HG03025 (cell line): Measurements from ENCODE around the gene COL15A1.

ENCODE experiments used
- ATAC-seq: cut with Tn5 transposase; IDR thresholded peaks from one replicate; pipeline ENCODE4 v1.9.1; 2021; ENCODE audit warnings: mild to moderate bottlenecking, moderate library complexity; ENCODE audit not compliant: unreplicated experiment, low FRiP score

Gene COL15A1

DNA sequence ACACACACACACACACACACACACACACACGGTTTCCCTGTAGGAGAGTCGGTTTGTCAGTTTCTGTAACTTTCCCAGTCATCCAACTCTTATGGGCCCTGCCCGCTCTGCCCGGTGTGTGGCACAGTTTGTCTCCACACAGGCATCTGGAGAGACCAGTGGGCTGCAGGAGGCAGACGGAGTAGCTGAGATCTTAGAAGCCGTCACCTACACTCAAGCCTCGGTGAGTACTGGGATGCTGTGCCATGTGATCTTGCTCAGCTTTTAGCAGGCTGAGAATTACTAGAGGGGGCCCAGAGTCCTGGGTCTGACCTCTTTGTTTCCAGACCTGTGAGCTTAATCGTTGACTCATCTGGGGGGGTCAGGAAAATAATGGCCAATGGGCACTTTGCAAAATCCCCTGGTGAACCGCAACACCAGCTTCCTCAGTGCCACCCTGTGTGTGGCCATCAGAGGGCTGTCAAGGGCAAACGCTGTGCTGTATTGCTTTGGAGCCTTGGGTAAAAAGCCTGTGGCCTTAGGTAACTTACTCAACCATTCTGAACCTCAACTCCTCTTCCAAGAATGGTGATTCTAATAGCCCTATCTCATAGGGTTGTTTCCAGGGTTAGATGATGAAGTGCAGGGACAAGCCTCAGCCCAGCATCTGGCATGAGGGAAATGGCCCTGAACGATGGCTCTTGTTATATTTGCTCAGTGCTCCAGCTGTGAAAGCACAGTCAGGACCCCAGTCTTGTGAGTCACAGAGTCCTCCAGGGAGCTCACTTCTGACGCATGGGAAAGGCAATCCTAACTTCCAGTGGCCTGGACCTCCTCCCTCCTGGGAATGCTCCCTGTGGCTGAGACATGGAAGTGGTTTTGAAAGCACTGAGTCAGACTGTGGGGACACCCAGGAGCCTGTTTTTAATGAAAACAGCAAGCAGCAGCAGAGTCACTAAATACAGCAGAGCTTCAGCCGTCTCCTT lies 45.6 kb downstream of the COL15A1 start:
- ATAC-seq, result no peak

DNA sequence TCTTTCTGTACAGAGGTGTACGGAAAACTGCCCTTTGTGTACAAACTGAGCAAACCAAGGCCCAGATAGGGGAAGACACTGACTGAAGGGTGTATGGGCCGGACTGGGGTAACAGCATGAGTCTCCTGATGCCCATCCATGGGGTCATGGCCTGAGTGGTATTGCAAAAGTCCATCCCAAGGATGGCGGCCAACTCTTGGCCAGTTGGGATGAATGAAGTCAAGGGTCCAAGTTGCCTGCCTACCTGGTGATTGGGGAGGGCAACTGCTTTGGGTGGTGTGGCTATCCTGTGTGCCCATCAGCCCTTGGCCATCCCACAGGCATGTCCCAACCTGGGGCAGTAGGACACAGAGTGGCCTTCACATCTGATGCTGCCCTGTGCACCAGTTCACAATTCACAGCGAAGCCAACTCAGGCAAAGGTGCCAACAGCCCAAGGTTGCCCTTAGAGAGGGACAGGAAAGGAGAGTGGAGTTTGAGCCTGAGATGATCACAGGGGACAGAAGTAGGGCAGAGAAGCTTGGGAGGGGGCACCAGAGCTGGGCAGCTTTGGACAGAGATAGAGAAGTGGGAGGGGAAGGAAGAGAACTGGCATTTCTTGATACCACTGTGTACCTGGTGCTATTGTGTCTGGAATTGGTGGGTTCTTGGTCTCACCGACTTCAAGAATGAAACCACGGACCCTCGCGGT lies 46.6 kb downstream of the COL15A1 start:
- no peak for ATAC-seq

DNA sequence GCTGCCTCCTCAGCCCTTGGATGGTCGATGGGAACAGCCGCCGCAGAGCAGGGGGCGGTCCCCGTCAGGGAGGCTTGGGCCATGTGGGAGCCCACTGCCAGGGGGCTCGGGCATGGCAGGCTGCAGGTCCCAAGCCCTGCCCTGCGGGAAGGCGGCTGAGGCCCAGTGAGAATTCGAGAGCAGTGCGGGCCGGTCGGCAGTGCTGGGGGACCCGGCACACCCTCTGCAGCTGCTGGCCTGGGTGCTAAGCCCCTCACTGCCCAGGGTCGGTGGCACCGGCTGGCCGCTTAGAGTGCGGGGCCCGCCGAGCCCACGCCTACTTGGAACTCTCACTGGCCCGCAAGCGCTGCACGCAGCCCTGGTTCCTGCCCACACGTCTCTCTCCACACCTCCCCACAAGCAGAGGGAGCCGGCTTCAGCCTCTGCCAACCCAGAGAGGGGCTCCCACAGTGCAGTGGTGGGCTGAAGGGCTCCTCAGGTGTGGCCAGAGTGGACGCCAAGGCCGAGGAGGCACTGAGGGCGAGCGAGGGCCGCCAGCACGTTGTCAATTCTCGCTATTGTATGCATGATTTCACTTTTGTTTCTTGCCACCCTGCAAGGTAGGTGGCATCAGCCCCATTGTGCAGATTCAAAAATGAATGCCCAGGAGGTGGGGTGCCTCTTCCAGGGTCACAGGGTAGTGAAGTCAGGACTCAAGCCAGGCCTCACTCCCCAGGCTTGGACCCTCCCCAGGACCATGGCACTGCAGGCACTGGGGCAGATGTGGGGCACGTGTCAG lies 48.6 kb downstream of the COL15A1 start:
- ATAC-seq, result no peak

DNA sequence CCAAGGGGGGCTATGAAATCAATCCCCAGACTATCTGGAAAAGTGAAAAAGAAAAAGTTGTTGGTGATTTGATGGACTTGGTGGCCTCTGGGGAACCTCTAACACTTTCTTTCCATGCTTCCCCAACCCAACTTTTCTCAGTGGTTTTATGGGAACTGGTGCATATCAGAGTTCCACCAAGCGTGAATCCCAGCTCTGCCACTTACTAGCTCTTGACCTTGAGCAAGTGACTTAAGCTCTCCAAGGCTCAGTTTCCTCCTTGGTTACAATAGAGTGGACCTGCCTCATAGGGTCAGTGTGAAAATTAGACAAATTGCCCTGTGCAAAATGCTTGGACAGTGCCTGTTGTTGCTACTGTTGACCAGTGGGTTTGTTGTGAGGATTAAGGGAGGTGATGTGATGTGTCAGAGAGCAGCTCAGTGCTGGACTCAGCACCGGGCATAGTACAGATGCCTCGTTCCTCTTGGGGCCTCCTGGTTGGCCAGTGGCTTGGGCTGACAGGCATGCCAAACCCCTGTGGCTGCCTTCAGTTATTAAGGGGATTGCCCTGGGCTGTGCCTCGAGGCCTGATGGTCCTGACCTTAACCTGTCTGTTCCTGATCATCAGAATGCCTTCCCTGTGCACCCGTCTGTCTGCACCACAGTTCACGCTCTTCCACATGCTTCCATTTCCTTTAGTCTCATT lies 49.3 kb downstream of the COL15A1 start:
- ATAC-seq, result no peak

DNA sequence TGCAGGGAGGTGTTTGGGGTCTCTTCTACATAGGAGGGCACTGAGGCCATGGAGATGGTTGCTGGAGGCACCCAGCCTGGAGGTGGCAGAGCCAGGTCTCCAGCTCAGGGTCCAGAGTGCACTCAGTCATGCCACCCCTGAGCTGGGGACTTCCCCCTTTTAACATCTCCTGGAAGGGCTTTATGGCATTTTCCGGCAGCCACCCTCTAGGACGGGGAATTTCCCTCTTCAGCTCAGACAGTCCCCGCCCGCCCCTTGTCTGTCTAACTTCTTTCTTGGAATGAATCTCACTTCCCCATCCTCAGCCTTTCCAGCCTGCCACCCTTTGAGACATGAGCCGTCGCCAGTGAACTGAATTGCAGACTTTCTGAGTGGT lies 49.9 kb downstream of the COL15A1 start:
- no peak for ATAC-seq

DNA sequence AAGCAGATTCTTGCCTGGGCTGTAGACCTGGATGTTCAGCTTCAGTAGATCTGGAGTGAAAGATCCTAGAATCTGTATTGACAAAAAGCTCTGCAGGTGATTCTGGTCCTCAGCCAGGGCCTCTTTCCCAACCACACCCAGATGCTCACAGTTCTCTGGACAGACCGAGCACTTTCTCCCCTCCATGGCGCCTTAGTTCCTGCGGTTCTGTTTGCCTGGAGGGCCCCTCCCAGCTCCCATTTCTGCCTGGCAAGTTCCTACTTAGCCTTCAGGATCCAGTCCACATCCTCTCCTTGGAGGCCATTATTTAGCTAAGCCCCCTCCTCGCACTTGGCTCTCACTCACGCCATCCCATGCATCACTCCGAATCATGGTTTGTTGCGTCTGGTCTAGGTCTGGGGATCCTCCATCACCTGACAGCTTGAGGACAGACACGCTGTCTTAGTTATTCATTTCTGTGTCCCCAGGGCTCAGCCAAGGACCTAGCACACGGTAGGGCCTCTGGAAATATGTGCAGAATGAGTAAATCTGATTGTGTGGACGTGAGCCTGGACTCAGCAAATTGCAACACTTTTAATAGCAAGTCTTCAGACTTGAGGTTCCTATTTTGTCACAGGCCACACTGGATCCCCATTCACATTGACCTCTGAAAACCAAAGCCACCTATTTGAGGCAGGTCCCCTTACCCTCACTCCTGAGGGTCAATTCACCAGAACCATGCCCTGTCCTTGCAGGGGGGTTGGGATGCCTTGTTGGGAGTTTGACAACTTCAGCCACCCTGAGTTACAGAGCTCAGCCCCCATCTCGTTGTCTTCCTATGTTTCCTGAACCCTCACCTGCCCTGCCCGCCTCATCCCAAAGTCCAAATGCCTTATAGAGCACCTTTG lies 50.7 kb downstream of the COL15A1 start:
- no peak for ATAC-seq

DNA sequence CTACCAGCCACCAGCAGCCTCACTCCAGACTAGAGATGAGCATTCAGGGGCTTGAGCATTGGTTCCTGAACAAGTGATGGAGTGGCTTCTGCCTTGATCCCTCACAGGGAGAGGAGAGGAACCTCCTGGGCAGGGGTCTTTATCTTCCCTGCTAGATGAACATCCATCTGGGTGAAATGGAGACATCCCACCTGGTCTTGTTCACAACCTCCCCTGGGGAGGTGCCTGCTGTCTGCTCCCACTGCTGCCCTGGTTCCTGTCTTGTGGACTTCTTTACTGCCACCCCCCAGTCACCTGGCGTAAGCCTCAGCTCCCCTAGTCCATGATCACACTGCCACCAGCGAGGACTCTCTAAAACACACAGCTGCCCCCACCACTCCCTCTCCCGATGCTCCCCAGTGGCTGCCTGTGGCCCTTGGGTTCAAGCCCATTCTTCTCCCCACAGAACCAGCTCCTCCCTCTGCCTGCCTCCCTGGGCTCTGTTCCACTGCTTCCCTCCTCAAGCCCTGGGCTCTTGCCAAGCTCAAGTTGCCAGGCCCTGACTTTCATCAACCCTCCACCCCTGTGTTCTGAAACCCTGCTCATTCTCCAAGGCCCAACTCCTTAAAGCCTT lies 51.5 kb downstream of the COL15A1 start:
- ATAC-seq, result no peak

DNA sequence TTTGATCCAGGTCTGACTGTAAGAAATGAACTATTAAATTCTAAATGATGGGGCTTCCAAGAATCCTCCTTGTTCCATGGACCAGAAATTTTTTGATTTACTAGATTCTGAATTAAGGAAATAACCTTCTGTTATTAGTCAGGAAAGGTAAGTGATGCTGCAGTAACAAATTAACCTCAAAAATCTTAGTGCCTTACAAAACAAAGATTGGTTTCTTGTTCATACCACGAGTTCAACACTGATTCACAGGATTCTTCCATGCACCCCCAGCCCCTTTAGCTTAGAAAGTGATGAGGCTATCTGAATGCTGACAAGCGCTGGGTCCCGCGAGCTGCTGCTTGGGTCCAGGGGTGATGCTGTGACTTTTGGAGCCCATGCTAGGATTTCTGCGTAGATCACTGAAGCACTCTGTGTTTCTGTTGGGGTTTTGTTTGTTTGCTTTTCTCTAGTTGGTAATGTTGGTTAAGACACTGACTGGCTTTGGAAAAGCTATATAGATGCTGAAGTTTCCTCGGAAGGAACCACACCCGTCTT lies 52.3 kb downstream of the COL15A1 start:
- no peak for ATAC-seq

DNA sequence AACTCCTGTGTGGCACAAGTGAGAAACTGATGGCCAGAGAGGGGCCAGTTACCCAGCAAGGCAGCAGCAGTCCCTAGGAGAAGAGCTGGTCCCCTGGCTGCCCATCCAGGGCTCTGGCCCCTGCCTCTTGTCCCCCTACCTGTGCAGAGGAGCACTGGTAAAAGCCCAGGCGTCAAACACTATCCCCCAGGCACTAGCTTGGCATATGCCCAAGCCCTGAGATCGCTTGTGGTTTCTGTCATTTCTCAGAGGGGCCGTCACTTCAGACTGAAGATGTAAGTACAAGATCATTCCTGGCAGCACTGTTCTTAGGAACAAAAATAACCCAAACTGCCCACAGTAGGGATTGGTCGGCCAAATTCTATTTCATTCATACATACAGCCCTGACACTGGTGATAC lies 53.9 kb downstream of the COL15A1 start:
- no peak for ATAC-seq

DNA sequence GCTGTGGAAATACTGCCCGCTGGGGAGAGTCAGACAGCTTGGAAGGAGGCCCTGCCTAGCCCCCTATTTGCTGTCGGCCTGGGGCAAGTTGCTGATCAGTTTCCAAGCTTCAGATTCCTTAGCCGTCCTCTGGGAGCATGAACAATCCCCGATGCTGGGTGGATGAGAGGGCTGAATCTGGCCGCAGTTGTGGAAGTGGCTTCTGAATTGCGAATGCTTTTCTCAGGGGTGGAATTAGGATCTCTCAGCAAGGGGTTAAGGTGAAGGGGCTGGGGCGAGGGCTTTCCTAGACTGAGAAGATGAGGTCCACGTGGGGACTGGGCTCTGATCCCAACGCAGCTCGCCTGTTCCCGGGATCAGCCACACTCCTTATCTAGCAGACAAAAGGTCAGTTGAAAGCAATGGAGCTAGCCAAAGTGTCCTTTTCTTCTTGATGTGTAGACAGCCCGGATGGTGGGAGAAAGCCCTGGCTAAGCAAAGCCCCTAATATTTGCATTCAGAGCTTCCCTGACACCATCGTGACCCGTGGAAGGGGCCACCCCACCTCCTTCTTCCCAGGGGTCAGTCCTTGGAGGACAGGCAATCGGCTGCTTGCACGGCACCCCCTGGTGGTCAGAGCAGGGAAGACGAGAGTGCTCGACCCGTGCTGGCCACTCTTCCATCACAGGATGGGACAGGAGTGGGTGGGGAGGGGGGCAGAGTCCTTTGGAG lies 54.9 kb downstream of the COL15A1 start:
- ATAC-seq, result no peak

DNA sequence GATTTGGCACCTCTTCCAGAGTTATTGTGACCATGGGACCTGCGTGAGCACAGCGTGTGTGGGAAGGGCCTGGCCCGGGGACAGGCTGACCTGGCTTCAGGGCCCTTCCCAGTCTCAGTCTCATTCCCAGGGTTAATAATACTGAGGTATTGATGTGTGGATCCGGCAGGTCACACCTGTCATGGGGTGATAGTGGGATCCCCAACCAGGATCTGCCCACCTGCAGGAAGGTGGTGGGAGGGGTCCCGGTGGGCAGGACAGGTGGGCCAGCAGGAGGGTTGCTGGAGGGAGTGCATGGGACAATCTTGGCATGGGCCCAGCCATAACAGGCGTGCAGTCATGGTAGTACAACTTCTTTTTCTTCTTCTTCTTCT lies 55.4 kb downstream of the COL15A1 start:
- ATAC-seq, result no peak

DNA sequence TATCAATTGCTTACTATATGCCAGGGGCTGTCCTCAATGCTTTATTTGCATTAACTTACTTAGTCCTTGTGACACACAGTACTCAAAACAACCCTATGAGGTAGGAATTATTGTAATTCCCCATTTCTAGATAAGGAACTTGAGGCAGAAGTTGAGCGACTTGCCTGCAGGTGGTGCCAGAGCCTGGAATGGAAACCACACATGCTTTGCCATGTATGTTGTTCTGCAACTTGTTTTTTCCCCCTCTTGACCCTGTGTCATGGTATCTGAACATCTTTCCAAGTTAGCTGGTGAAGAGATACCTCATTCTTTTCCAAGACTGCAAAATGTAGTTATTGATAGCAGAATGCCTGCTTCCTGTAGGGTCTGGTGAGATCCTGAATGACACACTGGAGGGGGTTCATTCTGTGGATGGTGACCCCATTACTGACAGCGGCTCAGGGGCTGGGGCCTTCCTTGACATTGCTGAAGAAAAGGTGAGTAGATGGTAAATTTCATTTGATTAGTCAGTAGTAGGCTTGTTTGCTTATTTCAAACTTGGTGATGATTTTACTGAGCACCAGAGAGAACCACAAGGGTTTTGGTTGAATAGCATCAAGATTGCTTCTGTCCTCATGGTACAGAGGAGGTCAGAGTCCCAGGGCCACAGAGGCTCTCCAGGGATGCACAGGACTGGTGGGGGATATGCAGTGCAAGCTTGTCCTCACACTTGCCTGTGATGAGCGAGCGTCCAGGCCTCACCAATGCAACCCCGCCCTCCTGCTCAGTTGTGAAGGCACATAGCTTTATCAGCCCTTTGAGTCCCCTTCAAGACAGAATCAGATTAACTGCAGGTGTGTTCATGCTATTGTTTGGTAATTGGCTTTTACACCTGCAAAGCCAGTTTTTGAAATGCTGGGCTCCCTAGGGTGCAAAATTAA lies 57.0 kb downstream of the COL15A1 start:
- no peak for ATAC-seq

DNA sequence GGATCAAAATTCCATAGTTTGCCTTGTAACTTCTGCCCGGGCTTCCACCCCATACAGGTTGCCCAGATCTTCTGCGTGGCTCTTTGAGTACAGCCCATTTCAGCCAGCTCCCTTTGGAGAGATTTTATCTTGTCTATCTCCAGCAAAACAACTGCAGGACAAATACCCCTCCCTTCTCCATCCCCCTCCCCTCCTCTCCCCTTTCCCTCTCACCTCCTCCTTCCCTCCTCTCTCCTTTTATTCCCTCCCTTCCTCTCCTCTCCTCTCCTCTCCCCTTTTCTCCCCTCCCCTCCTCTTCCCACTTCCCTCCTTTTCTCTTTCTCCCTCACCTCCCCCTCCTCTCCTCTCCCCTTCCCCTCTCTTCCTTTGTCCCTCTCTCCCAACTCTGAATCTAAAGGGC lies 58.2 kb downstream of the COL15A1 start:
- ATAC-seq, result no peak

DNA sequence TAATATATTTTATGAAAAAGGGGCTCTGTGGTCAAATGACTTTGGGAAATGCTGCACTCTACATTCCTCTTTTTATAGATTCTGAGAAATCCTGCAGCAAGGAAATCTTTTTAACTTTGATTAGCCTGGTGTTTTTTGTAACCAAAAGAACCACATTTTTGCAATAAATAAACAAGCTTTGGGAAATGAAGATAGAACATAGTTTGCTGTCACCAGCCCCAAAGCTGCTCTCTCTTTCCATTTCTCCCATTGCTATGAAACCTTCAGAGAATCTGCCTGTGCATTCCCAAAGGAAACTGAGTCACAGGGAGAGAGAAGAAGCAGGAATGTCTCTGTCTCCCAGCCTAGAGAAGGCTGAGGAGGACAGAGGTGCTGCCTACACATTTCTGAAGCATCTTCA lies 59.0 kb downstream of the COL15A1 start:
- no peak for ATAC-seq

DNA sequence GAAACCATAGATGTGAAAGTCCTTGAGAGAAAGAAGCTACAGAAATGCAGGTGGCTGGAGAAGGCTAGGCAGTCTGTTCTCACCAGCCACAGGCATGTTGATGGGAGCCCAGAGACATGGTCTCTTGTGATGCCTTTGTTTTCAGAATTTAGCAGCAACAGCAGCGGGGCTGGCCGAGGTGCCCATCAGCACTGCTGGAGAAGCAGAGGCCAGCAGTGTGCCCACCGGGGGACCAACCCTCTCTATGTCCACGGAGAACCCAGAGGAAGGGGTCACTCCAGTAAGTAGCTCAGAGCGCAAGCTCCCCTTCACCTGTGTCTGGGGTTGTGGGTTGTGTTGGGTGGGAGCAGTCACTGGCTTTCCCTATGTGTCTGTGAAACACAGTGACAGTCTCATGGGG lies 59.6 kb downstream of the COL15A1 start:
- no peak for ATAC-seq

DNA sequence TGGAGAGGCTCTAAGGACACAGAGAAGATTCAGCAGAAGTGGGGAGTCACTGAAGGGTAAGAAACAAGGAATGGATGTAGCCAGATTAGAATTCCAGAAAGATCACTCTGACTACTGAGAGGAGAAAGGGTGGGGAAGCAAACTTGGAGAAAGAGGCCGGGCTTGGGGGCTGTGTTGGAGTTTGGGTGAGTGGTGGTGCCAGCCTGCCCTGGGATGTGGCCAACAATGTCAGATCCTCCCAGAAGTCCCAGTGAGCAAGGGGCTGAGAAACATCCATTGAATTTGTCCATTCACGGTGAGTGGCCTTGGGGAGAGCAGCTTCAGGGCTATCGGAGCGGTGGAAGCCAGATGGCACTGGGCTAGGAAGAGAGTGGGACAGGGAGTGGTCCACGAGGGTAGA lies 60.4 kb downstream of the COL15A1 start:
- no peak for ATAC-seq

DNA sequence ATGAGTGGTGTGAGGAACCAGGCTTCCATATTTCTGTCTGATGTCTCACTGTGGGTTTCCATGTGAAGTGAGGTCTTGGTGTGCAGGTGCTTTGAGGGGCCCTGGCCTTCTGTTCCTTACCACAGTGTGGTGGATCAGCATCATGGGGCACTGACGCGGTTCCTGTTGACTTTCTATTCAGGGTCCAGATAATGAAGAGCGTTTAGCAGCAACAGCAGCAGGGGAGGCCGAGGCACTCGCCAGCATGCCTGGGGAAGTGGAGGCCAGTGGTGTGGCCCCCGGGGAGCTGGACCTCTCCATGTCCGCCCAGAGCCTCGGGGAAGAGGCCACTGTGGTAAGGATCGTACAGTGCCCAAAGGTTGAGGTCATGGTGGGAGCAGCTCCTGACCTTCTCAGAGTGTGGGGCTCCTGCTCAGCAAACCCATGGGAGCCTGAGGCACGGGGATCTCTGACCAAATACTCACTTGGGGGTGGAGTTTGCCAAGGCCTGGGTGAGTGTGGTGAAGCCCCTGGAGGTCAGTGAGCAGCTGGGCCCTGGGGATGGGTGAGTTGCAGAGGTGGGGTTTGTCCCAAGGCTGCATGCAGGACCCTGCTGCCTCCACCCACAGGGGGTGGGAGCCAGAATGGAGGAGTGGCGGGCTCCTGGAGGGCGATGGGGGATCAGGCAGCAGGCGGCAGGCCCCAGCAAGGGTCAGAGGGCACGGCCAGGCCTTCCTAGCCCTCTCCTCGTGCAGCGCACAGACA lies 61.2 kb downstream of the COL15A1 start:
- ATAC-seq, result no peak
